BLaER1 (cell line): Measurements from ENCODE around the gene PDE6C.

ENCODE experiments used
- H3K27ac ChIP-seq: shearing (Covaris generic); formaldehyde crosslinking; 2 replicates; pipeline ENCODE4 v1.8.1; 2022
- H3K27me3 ChIP-seq: shearing (Covaris generic); formaldehyde crosslinking; 2 replicates; pipeline ENCODE4 v1.8.1; 2022
- H3K36me3 ChIP-seq: shearing (Covaris generic); formaldehyde crosslinking; 2 replicates; pipeline ENCODE4 v1.8.1; 2022
- H3K4me1 ChIP-seq: shearing (Covaris generic); formaldehyde crosslinking; 2 replicates; pipeline ENCODE4 v1.8.1; 2022
- H3K4me2 ChIP-seq: shearing (Covaris generic); formaldehyde crosslinking; 2 replicates; pipeline ENCODE4 v1.8.1; 2022
- H3K4me3 ChIP-seq: shearing (Covaris generic); formaldehyde crosslinking; 2 replicates; pipeline ENCODE4 v1.8.1; 2022
- H3K9ac ChIP-seq: shearing (Covaris generic); formaldehyde crosslinking; 2 replicates; pipeline ENCODE4 v1.8.1; 2022
- H3K9me3 ChIP-seq: shearing (Covaris generic); formaldehyde crosslinking; 2 replicates; pipeline ENCODE4 v1.8.1; 2022
- H4K20me1 ChIP-seq: shearing (Covaris generic); formaldehyde crosslinking; 2 replicates; pipeline ENCODE4 v1.8.1; 2022
- Cebpa-rat ChIP-seq: shearing (Covaris generic); IDR thresholded peaks from 2 replicates; pipeline ENCODE4 v1.8.1; 2022

The PDE6C gene

DNA sequence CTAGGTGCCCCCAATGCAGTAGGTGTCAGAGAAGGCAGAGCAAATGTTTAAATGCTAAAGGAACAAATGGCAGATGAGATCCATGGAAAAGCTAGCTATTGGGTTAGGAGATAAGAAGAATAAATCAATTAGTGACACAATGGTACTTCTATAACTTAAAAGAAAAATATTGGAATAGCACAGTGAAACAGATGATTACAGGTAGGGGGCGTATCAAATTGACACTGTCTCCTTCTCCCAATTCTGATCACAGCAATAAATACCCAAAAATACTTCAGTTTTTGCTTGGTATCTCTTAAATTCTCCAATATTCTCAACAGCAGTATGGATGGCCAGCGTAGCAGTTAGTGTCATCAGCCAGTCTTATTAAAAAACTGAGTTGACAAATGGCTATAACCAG, 84.9 kb downstream of the PDE6C start:
- Histone ChIP-seq H3K9me3 (no peaks in the 10 kb centered on the region), H3K27ac (no peak overlapping the region), H3K4me2 (no peak overlapping the region), H3K4me1 (peaks cover 9% of the 10 kb centered on the region), H4K20me1 (no peaks in the 10 kb centered on the region), H3K27me3 (no peaks in the 10 kb centered on the region), H3K4me3 (no peak overlapping the region), H3K9ac (no peak overlapping the region), H3K36me3 (peaks cover 46% of the 10 kb centered on the region)
- no peak for TF ChIP-seq Cebpa-rat

- Histone ChIP-seq H3K9ac (peak overlapping the region; percentile 89), H4K20me1 (no peaks in the 10 kb centered on the region), H3K27me3 (no peaks in the 10 kb centered on the region), H3K4me1 (peaks cover 21% of the 10 kb centered on the region), H3K4me3 (peak overlapping the region; percentile 78), H3K27ac (peak overlapping the region; percentile 78), H3K9me3 (no peaks in the 10 kb centered on the region), H3K36me3 (peaks cover 16% of the 10 kb centered on the region), H3K4me2 (peak overlapping the region; percentile 91)
- TF ChIP-seq Cebpa-rat = no peak
These were observed 89.5 kb downstream of the PDE6C start for GRCh38 chr10:93701866-93702209.

GRCh38 chr10:93702210-93703001, 90.1 kb downstream of the PDE6C start, which contains the start of gene FRA10AC1:
Gene FRA10AC1, minus strand, starts transcription at chr10:93702592. Its CDS starts 2,486 bp downstream, at chr10:93700106.
- peak within 1 kb of the TSS; percentile 89 for H3K9ac ChIP-seq
- H3K27ac ChIP-seq = peak within 1 kb of the TSS; percentile 78
- peak within 1 kb of the TSS; percentile 91 for H3K4me2 ChIP-seq
- peaks cover 21% of the 10 kb centered on the region for H3K4me1 ChIP-seq
- no peaks in the 10 kb centered on the region for H3K9me3 ChIP-seq
- H3K36me3 ChIP-seq = peaks cover 11% of the 10 kb centered on the region
- no peaks in the 10 kb centered on the region for H4K20me1 ChIP-seq
- TF ChIP-seq Cebpa-rat = no peak
- no peaks in the 10 kb centered on the region for H3K27me3 ChIP-seq
- H3K4me3 ChIP-seq = peak within 1 kb of the TSS; percentile 78

GRCh38 chr10:93703066-93703465, 90.7 kb downstream of the PDE6C start:
- TF ChIP-seq Cebpa-rat = no peak
- Histone ChIP-seq H3K9me3 (no peaks in the 10 kb centered on the region), H3K9ac (peak overlapping the region; percentile 89), H3K27me3 (no peaks in the 10 kb centered on the region), H4K20me1 (no peaks in the 10 kb centered on the region), H3K4me1 (peaks cover 21% of the 10 kb centered on the region), H3K27ac (peak overlapping the region; percentile 78), H3K4me2 (peak overlapping the region; percentile 91), H3K4me3 (peak overlapping the region; percentile 78), H3K36me3 (peaks cover 9% of the 10 kb centered on the region)

- Histone ChIP-seq H3K4me2 (no peak overlapping the region), H3K36me3 (peaks cover 5% of the 10 kb centered on the region)
- no peak for TF ChIP-seq Cebpa-rat
These were observed 91.5 kb downstream of the PDE6C start for GRCh38 chr10:93703841-93704240.

DNA sequence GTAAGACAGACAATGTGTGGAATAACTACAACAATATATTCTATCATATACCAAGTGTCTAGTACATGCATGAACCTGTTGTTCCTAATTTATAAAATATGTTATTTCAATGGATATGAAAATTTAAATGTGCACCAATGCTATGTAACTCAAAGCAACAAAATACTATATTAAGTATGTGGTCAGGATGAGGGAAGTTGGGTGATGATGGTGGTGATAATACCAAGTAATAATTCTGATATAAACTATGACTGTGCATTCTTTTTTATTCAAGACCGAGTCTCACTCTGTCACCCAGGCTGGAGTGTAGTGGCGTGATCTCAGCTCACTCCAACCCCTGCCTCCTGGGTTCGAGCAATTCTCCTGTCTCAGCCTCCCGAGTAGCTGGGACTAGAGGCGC, 92.1 kb downstream of the PDE6C start:
- H3K4me2 ChIP-seq = no peak overlapping the region

More at GRCh38 chr10:93703841-93704240, 91.5 kb downstream of the PDE6C start:
- H3K9ac ChIP-seq = no peak overlapping the region
- no peak overlapping the region for H3K4me3 ChIP-seq
- no peaks in the 10 kb centered on the region for H4K20me1 ChIP-seq
- no peaks in the 10 kb centered on the region for H3K27me3 ChIP-seq
- H3K4me1 ChIP-seq = peaks cover 21% of the 10 kb centered on the region
- no peaks in the 10 kb centered on the region for H3K9me3 ChIP-seq
- no peak overlapping the region for H3K27ac ChIP-seq

GRCh38 chr10:93707623-93708022, 95.3 kb downstream of the PDE6C start:
- no peak overlapping the region for H3K27ac ChIP-seq
- H3K4me3 ChIP-seq = no peak overlapping the region
- H3K9me3 ChIP-seq = no peaks in the 10 kb centered on the region
- no peak for TF ChIP-seq Cebpa-rat
- no peak overlapping the region for H3K9ac ChIP-seq
- H3K27me3 ChIP-seq = no peaks in the 10 kb centered on the region
- no peaks in the 10 kb centered on the region for H4K20me1 ChIP-seq
- H3K4me1 ChIP-seq = peaks cover 12% of the 10 kb centered on the region
- H3K36me3 ChIP-seq = no peaks in the 10 kb centered on the region
- no peak overlapping the region for H3K4me2 ChIP-seq

More for the DNA sequence above, 92.1 kb downstream of the PDE6C start:
- TF ChIP-seq Cebpa-rat = no peak
- Histone ChIP-seq H3K4me1 (peaks cover 21% of the 10 kb centered on the region), H3K9ac (no peak overlapping the region), H3K27ac (no peak overlapping the region), H3K4me3 (no peak overlapping the region), H3K9me3 (no peaks in the 10 kb centered on the region), H4K20me1 (no peaks in the 10 kb centered on the region), H3K36me3 (peaks cover under 1% of the 10 kb centered on the region; the same call in 1 of the 2 replicates), H3K27me3 (no peaks in the 10 kb centered on the region)

DNA sequence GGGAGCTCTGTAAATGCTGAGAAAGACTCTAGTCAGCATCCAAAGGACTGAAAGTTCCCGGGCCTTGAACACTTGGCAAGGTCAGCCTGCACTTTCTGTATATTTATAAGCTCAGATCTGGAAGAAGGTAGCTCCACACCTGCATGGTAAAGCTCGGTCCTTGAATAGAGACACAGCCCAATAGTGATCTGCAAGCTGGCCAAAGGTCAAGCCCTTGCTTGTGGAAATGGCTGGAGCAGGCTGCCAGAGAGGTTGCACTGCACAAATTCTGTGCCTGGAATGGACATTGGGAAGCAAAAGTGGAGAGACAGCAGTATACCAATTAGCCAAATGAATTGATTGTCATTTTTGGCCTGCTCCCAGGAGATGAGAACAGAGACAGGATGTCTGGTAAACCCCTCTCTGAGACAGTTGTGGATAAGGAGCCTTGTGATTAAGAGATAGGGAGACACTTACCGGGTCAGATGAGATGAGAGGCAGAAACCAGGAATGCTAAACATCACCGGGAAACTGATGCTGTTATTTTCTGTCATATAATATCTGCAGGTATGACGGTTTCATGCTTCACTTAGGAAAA, 98.1 kb downstream of the PDE6C start:
- Histone ChIP-seq H3K36me3 (no peaks in the 10 kb centered on the region), H4K20me1 (no peaks in the 10 kb centered on the region), H3K27ac (no peak overlapping the region), H3K9ac (no peak overlapping the region), H3K9me3 (no peaks in the 10 kb centered on the region), H3K4me3 (no peak overlapping the region), H3K4me2 (no peak overlapping the region), H3K4me1 (no peaks in the 10 kb centered on the region), H3K27me3 (no peaks in the 10 kb centered on the region)
- TF ChIP-seq Cebpa-rat = no peak

GRCh38 chr10:93711891-93712290, 99.6 kb downstream of the PDE6C start:
- TF ChIP-seq Cebpa-rat = no peak
- H3K9me3 ChIP-seq = no peaks in the 10 kb centered on the region
- H3K27ac ChIP-seq = no peak overlapping the region
- no peak overlapping the region for H3K4me2 ChIP-seq
- H4K20me1 ChIP-seq = no peaks in the 10 kb centered on the region
- H3K36me3 ChIP-seq = no peaks in the 10 kb centered on the region
- H3K27me3 ChIP-seq = no peaks in the 10 kb centered on the region
- no peaks in the 10 kb centered on the region for H3K4me1 ChIP-seq
- H3K9ac ChIP-seq = no peak overlapping the region
- no peak overlapping the region for H3K4me3 ChIP-seq

DNA sequence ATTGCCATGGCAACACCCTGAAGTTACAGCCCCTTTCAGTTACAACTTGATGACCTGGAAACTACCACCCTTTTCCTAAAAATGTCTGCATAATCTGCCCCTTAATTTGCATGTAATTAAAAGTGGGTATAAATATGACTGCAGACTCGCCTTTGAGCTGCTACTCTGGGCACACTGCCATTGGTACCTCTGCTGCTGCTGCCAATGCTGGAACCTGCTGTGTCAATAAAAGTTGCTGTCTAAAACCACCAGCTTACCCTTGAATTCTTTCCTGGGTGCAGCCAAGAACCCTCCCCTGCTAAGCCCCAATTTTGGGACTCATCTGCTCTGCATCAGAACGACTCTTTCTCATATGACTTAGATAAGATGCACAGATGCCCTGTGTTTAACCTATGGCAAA, 100.3 kb downstream of the PDE6C start:
- no peak overlapping the region for H3K4me2 ChIP-seq
- no peaks in the 10 kb centered on the region for H4K20me1 ChIP-seq
- no peak overlapping the region for H3K27ac ChIP-seq
- no peaks in the 10 kb centered on the region for H3K27me3 ChIP-seq
- no peaks in the 10 kb centered on the region for H3K4me1 ChIP-seq
- no peak overlapping the region for H3K4me3 ChIP-seq
- no peaks in the 10 kb centered on the region for H3K36me3 ChIP-seq
- no peak overlapping the region for H3K9ac ChIP-seq
- no peaks in the 10 kb centered on the region for H3K9me3 ChIP-seq
- no peak for TF ChIP-seq Cebpa-rat
